Endothelial cell (in vitro differentiated cells): ENCODE data around the gene MARCHF4. TPM values are rescaled to one million over a fixed set of nuclear protein-coding genes. Genes with fewer than 3 reads are reported as not detected.

ENCODE experiments used
- DNase-seq: peaks from one replicate; pipeline ENCODE4 v3.0.0; 2021; ENCODE audit warnings: low spot score
- H3K27ac Mint-ChIP-seq: one replicate; pipeline ENCODE4 v1.8.0; 2021; ENCODE audit warnings: mixed read lengths, inconsistent platforms; ENCODE audit not compliant: unreplicated experiment
- H3K27me3 Mint-ChIP-seq: one replicate; pipeline ENCODE4 v1.8.0; 2021; ENCODE audit warnings: mild to moderate bottlenecking, moderate library complexity, mixed read lengths, inconsistent platforms; ENCODE audit not compliant: unreplicated experiment
- H3K36me3 Mint-ChIP-seq: one replicate; pipeline ENCODE4 v1.8.0; 2021; ENCODE audit warnings: mild to moderate bottlenecking, low read depth, mixed read lengths, inconsistent platforms; ENCODE audit not compliant: unreplicated experiment
- H3K4me1 Mint-ChIP-seq: one replicate; pipeline ENCODE4 v1.8.0; 2021; ENCODE audit warnings: mild to moderate bottlenecking, mixed read lengths, inconsistent platforms; ENCODE audit not compliant: unreplicated experiment
- H3K4me3 Mint-ChIP-seq: one replicate; pipeline ENCODE4 v1.8.0; 2021; ENCODE audit warnings: mild to moderate bottlenecking, mixed read lengths, inconsistent platforms; ENCODE audit not compliant: unreplicated experiment
- H3K9me3 Mint-ChIP-seq: one replicate; pipeline ENCODE4 v1.8.0; 2021; ENCODE audit warnings: mixed read lengths, inconsistent platforms; ENCODE audit not compliant: unreplicated experiment
- total RNA-seq: library from RNA; stranded (reverse); fragmentation: NEBNext Ultra II Directional; extraction: Animal tissue kit (Norgen Biotek cat#: 25700); gene quantifications from one replicate; pipeline ENCODE4 v1.2.1, GENCODE V29; 2021; ENCODE audit not compliant: unreplicated experiment
- TF ChIP-seq, protein P1 (sequence below): fragments of 200-600 bp; sonication (generic); IDR thresholded peaks from one replicate; pipeline ENCODE4 v1.5.0; 2021; ENCODE audit warnings: antibody characterized with exemption; ENCODE audit not compliant: unreplicated experiment

MARCHF4 gene
- total RNA-seq, 1 donor from 2014 or later: 0.46 TPM

DNA sequence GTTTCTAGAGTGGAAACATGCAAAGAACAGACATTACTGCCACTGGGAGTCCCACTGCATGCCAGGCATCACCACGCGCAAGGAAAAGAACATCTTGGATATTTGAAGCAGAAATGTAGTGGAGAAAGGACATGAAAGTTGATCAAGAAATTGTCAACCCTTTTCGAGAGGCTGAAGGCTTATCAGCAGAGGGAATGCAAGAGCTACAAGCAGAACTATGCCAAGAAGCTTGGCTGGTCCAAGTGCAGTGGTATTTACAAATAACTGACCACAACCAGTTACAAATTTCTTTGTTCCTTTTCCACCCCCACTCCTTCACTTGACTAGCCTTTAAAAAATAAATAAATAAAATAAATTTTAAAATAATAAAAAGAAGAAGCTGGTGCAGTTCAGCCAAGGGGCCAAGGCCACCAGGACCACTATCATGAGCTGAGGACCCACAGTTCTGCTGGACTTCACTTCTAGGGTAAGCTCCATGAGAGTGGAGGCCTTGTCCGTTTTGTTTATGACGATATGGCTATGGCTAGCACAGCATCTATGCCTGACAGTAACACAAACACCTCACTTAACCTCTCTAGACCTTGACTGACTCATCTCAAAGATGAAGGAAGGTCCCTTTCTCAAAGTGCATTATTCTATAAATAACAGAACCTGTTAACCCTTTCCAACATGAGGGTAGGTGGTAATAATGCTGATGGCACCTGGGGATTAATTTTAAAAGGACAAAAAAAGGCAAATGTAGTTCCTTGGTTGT is 20.9 kb downstream of the MARCHF4 start:
- no peak for DNase-seq
- Mint-ChIP-seq H3K4me1 (peaks cover 26% of the 10 kb centered on the region), H3K9me3 (no peaks in the 10 kb centered on the region), H3K27ac (no peak overlapping the region), H3K27me3 (peaks cover 3% of the 10 kb centered on the region), H3K4me3 (no peak overlapping the region), H3K36me3 (no peaks in the 10 kb centered on the region)
- TF ChIP-seq, protein P1, sequence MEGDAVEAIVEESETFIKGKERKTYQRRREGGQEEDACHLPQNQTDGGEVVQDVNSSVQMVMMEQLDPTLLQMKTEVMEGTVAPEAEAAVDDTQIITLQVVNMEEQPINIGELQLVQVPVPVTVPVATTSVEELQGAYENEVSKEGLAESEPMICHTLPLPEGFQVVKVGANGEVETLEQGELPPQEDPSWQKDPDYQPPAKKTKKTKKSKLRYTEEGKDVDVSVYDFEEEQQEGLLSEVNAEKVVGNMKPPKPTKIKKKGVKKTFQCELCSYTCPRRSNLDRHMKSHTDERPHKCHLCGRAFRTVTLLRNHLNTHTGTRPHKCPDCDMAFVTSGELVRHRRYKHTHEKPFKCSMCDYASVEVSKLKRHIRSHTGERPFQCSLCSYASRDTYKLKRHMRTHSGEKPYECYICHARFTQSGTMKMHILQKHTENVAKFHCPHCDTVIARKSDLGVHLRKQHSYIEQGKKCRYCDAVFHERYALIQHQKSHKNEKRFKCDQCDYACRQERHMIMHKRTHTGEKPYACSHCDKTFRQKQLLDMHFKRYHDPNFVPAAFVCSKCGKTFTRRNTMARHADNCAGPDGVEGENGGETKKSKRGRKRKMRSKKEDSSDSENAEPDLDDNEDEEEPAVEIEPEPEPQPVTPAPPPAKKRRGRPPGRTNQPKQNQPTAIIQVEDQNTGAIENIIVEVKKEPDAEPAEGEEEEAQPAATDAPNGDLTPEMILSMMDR: no peak

DNA sequence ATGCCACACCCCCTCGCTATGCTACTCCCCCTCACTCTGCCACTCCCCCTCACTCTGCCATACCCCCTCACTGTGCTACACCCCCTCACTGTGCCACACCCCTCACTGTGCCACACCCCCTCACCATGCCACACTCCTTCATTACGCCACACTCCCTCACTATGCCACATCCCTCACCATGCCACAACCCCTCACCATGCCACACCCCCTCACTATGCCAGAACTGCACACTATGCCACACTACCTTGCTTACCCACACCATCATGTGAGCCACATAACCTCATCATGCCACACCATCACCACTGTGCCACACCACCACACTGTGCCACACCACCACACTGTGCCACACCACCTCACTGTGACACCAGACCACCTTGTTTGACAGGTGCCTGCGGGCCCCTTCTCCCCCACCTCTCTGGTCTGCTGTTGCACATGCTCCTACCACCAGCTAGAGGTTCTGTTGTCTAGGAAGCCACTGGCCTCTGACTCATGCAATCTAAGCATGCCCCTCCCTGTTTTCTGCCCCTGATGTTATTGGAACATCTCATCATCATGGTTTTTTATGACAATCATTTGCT is 22.0 kb downstream of the MARCHF4 start:
- H3K27me3 Mint-ChIP-seq: peaks cover 4% of the 10 kb centered on the region
- no peaks in the 10 kb centered on the region for H3K9me3 Mint-ChIP-seq
- no peaks in the 10 kb centered on the region for H3K36me3 Mint-ChIP-seq
- peaks cover 36% of the 10 kb centered on the region for H3K4me1 Mint-ChIP-seq
- no peak overlapping the region for H3K4me3 Mint-ChIP-seq
- H3K27ac Mint-ChIP-seq: peak overlapping the region; percentile 6
- no peak for DNase-seq
- TF ChIP-seq, protein P1: no peak

DNA sequence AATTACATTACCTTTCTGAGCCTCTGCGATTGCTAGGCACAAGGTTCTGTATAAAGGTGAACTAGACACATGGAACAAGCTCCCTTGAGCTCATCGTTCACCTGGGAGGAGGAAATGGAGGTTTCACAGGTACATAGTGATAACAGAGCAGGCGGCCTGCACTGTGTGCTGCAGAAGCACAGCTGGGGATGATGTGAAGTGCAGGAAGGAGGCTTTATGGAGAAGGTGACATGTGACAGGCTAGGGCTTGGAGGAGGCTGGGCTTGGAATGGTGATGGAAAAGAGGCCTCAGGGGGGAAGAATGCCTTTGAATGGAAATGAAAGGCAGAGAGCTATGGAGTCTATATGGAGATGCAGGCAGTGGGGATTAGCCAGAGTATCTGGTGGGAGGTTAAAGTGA is 22.9 kb downstream of the MARCHF4 start:
- peaks cover 4% of the 10 kb centered on the region for H3K27me3 Mint-ChIP-seq
- H3K36me3 Mint-ChIP-seq: no peaks in the 10 kb centered on the region
- TF ChIP-seq, protein P1: no peak
- no peak overlapping the region for H3K27ac Mint-ChIP-seq
- peaks cover 43% of the 10 kb centered on the region for H3K4me1 Mint-ChIP-seq
- no peak overlapping the region for H3K4me3 Mint-ChIP-seq
- H3K9me3 Mint-ChIP-seq: no peaks in the 10 kb centered on the region
- no peak for DNase-seq

DNA sequence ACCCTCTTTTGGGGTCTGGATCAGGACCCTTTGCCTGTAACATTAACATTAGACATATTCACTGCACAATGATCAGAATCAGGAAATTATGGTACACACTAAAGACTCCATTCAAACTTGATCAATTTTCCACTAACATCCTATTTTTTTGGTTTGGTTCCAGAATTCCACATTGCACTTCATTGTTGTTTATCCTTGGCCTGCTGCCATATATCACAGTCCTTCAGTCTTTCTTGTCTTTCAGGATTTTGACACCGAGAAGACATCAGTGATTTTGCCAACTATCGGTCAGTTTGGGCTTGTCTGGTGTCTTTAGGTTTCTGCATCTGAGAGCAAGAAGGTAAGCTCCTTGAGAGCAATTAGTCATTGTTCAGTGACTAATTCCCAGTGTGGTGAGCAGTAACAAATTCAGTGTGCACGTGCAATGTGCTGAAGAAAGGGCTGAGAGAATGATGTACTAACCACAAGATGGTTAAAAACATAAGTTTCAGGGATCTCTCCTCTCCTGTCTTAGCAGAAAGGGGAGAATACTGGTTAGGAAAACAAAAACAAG is 23.5 kb downstream of the MARCHF4 start:
- Mint-ChIP-seq H3K36me3 (no peaks in the 10 kb centered on the region), H3K4me3 (no peak overlapping the region), H3K9me3 (no peaks in the 10 kb centered on the region), H3K27me3 (peaks cover 9% of the 10 kb centered on the region), H3K27ac (no peak overlapping the region), H3K4me1 (peaks cover 46% of the 10 kb centered on the region)
- DNase-seq: no peak
- TF ChIP-seq, protein P1: no peak

DNA sequence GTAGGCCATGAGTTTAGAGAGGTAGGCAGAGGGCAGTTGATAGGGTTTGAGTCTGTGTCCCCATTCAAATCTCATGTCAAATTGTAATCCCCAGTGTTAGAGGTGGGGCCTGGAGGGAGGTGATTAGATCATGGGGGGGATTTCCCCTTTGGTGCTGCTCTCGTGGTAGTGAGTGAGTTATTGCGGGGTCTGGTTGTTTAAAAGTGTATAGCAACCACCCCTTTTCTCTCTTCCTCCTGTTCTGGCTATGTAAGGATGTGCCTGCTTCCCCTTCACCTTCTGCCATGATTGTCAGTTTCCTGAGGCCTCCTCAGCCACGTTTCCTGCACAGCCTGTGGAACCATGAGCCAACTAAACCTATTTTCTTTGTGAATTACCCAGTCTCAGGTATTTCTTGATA is 25.5 kb downstream of the MARCHF4 start:
- peak overlapping the region; percentile 96 for H3K27ac Mint-ChIP-seq

More for the DNA sequence above, 25.5 kb downstream of the MARCHF4 start:
- Mint-ChIP-seq H3K27me3 (peaks cover 9% of the 10 kb centered on the region), H3K4me3 (no peak overlapping the region), H3K36me3 (no peaks in the 10 kb centered on the region), H3K4me1 (peaks cover 50% of the 10 kb centered on the region), H3K9me3 (no peaks in the 10 kb centered on the region)
- no peak for DNase-seq
- TF ChIP-seq, protein P1: no peak
